SK-N-DZ (cell line): Measurements from ENCODE around the gene JAGN1.
"Not testable (repeated sequence)": the region's sequence is repeated elsewhere in the genome, so short reads cannot be mapped to it uniquely, and the experiment has no call there.

ENCODE experiments used
- DNase-seq: peaks from one replicate; pipeline ENCODE4 v3.0.0-alpha.2; 2015; ENCODE audit warnings: low spot score

The JAGN1 gene

DNA sequence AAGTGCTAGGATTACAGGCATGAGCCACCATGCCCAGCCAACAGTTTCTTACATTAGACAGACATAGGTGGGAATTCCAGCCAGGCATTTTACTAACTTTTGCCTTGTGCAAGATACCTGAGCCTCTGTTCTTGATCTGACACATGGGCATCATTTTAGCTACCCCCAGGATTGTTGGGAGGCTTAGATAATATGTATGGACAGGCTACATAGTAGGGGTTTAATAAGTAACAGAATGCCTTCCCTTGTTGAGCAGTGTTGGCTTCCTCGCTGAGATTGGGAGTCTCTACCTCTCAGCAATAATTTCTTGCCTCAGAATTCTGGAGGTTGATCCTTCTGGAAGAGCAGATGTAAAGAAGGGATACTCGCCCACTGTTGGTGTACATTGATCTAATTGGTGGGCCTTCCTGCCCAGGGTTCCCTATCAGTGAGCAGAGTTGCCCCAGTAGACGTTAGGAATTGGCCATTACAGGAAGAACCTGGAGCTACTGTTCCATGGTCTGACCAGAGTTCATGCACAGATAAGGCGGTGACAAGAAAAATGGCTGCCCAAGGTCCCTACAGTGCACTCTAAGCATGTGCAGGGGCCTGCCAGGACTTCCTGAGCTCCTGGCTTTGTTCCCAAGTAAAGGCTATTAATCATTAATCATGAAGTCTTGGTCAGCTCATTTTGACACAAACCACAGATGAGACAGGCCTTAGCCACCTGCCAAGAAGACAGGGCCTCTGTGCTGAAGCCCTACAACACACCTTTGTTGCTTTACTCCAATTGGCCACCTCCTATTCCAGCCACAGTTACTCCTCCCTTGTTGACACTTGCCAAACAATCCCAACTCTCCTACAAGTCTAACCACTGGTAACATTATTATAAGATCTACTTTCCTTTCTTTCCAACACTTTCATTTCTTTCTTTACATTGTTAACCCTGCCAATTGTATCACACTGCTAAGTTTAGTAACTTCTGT, 7.3 kb downstream of the JAGN1 start:
- DNase-seq, result no peak

DNA sequence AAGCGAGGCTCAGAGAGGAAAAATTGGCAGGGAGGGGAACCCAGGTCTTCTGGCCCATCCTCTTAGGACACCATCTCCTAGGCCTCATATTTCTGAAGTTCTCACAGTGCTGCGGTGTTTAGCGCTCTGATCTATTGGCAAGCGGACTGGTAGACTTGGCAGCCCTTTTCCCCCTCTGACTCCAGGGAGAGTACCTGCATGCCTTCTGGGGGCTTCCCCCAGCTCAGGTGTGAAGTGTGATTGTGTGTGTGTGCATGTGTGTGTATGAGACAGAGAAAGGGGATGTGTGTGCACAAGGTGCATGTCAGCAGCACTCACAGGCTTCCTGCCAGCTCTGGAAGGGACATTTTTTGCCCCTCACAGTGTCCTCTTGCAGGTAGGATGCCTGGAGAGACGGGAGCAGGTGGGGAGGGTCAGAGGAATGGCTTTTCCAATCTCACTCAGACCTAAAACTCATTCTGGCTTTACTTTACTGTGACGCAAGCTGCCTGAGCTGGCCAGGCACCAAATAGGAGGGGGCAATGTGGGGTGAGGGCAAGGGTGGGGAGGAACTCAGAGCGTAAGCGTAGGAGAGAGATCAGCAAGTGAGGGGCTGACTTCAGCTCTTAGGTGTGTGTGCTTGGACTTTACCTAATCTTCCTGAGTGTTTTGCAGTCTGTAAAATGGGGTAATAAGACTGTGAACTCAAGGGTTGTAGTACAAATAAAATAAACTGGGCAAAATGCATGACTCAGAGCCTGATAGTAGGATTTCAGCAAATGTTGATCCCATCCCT, 8.2 kb downstream of the JAGN1 start:
- DNase-seq, result no peak

DNA sequence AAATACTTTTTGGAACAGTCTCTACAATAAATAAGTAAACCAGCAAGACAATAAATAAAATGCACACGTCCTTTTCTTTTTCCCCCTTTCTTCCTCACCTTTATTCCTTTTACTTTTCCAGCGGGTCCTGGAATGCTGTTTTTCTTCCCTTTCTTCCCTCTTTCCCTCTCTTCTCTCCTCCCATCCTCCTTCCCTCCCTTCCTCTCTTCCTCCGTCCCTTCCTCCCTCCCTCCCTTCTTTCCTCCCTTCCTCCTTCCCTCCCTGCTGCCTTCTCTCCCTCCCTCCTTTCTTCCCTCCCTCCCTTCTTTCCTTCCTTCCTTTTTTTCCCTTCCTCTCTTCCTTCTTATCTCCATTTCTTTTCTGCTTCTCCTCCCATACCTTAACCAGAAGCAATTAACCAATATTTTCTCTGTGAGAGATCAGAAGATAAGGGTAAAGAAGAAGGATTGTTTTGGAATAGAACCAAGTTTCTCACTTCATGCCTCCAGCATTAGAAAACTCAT, 8.9 kb downstream of the JAGN1 start:
- DNase-seq, result no peak

DNA sequence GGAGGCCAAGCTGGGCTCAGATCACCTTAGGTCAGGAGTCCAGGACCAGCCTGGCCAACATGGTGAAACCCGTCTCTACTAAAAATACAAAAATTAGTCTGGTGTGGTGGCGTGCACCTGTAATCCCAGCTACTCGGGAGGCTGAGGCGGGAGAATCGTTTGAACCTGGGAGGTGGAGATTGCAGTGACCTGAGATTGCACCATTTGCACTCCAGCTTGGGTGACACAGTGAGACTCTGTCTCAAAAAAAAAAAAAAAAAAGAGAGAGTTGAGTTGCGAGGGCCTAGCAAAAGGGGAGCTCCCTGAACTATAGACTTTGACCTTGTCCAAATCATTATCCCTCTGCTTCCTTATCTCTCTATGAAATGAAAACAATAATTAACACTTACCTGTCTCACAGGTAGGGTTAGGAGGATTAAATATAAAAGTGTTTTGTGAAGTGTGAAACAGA, 10.6 kb downstream of the JAGN1 start:
- DNase-seq, result not testable (repeated sequence)

DNA sequence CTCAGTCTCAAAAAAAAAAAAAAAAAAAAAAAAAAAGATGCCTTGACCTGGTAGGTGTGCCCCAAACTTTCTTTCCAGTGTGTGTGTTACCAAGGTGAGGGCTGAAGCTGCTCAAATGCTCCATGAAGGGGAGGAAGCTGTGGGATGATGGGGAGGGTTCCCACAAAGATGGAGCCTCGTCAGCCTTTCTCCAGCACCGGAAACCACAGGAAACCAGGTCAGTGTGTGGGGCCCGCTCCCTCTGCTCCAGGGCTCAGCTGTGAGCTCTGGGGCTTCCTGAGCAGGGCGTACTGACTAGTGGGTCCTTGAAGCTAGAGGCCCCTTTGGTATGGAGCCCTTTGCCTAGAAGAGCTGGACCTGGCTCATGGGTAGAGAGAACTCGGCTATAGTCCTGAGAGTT, 11.6 kb downstream of the JAGN1 start:
- DNase-seq, result no peak

DNA sequence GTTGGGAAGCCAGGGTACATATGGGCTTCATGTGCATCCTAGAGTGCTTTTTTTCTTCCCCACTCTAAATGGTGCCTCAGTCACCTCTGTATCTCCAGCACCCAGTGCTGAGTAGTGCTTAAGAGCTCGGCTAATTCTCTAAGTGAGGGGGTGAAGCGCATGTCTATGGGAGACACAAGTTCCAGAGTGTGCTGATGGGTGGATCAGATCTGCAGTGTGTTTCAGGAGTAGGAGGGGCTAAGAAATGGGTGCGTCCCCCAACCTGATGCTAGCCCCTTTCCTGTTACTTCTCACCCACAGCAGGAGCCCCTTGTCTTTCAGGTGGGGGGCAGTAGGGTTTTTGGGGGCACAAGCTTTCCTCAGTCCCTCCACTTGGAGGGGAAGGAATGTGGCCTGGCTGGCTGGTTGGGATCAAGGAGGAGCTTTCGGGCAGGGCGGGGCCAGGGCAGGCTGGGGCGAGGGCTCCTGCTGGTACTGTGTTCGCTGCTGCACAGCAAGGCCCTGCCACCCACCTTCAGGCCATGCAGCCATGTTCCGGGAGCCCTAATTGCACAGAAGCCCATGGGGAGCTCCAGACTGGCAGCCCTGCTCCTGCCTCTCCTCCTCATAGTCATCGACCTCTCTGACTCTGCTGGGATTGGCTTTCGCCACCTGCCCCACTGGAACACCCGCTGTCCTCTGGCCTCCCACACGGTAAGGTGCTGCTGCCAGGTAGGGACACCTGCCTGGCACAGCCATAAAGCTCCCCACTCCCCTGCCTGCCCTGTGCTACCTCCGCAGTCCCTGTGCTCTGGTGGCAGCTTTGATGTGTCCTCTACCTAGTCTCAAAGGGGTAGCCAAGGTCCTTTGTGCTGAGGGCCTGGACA, 12.2 kb downstream of the JAGN1 start, which contains the start of gene IL17RE:
Gene IL17RE, plus strand, starts transcription at position 477 of the 866 bp plus-strand sequence. Its CDS starts 85 bp downstream, at position 562.
- no peak for DNase-seq

DNA sequence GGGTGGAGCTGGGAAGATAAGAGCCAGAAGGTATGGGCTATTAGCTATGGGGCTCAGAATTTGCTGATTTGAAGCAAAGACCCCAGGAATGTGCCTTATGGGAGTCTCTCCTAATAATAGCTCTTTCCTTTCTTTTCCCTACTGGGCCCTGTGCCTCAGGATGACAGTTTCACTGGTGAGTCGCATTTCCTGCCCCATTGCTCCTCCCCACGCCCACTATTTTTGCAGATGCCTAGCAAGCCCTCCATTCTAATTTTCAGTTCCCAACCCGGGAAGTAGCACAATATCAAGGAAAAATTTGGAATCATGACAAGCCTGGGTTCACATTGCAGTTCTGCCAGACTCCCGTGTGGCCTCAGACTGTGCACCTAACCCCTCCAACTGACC, 12.8 kb downstream of the JAGN1 start:
- DNase-seq, result no peak

DNA sequence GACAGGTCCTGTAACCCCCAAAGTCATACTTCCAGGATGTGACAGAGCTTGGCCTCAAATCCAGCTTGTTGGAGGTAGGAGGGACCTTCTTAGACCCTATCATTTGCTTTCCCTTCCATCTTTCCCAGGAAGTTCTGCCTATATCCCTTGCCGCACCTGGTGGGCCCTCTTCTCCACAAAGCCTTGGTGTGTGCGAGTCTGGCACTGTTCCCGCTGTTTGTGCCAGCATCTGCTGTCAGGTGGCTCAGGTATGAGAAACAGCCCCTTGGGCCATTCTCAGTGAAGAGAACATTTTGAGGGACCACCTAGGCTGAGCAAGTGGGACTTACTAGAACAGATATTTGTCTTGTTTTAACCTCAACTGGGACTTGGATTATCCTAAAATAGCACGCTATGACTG, 13.5 kb downstream of the JAGN1 start:
- no peak for DNase-seq

DNA sequence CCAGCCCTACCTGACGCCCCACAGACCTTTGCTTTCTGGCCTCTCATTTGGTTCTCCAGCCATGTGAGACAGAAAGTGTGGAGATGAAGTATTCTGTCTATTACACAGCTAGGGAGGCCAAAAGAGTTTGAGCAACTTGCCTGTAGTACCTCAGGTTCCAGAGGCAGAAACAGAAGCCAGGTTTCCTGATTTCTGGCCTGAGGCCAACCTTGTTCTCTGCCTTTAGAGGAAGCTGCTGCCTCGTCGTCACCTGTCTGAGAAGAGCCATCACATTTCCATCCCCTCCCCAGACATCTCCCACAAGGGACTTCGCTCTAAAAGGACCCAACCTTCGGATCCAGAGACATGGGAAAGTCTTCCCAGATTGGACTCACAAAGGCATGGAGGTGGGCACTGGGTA, 16.1 kb downstream of the JAGN1 start:
- no peak for DNase-seq

DNA sequence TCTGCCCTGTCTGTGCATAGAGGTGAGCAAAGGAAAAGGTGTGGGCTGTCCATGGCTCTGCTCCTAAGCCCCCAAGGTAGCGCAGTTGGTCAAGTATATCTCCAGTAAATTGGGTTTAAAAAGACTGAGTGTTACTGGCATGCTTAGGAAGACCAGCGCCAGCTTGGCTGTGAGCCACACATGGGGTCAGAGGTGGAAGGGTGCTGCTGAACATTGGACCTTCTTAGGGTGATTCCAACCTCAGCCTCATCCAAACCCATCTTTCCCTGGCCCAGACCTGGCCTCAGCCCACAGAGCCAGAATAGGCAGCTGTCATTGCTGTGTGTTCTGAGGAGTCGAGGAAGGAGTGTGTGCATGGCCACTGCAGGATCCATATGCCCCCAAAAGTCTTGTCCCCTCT, 17.9 kb downstream of the JAGN1 start:
- DNase-seq, result no peak

DNA sequence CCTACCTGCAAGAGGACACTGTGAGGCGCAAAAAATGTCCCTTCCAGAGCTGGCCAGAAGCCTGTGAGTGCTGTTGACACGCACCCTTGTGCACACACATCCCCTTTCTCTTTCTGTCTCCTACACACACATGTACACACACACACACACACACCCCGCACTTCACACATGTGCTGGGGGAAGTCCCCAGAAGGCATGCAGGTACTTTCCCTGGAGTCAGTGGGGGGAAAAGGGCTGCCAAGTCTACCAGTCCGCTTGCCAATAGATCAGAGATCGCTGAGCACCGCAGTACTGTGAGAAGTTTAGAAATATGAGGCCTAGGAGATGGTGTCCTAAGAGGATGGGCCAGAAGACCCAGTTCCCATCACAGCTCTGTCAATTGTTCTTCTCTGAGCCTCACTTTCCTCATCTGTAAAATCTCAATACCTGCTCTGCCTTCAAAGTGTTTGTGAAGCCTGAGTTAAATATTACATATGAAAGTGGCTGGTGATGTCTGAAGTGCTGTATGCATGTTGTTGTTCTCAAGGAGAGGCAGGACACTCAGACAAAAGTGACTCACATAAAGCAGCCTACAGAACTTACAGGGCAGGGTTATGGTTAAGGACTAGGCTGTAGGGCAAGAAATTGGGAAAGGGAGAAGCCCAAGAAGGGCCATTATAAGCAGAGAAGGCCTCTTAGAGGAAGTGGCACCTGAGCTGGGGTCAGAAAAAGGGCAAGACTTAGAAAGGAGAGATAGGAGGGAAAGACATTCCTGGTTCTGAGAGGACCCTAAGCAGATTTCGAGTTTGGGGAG, 19.0 kb downstream of the JAGN1 start:
- no peak for DNase-seq

DNA sequence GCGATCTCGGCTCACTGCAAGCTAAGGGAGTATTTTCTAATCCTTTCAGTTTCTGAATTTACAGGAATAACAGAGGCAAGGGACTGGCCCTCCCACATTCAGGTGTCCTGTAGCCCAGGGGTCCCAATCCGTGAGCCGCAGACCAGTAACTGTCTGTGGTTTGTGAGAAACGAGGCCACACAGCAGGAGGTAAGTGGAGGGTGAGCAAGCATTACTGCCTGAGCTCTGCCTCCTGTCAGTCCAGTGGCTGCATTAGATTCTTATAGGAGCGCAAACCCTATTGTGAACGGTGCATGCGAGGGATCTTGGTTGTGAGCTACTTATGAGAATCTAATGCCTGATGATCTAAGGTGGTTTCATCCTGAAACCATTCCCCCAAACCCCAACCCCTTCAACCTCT, 21.5 kb downstream of the JAGN1 start:
- no peak for DNase-seq

DNA sequence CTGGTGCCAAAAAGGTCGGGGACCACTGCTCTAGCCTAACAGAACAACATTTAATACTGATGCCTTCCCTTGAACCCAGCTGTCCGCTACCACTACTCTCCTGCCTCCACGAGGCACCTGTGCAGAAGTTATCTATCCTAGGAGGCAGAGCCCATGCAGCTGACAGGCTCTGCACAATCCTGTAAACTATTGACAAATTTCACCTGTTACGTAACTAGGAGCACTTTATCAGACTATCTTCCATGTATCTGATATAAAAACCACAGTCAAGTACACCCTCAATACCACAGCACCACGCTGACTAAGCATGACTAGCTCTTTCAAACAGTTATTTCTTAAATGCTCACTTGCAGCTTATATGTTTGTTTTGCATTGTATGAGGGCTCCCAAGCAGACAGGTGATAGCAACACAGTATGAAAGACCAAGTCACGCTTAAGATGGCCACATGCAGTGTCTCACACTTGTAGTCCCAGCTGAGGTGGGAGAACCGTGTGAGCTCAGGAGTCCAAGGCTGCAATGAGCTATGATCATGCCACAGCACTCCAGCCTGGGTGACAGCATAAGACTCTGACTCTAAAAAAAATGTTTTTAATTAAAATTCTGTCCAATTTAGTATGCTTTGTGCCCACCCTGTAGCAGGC, 22.0 kb downstream of the JAGN1 start:
- no peak for DNase-seq

DNA sequence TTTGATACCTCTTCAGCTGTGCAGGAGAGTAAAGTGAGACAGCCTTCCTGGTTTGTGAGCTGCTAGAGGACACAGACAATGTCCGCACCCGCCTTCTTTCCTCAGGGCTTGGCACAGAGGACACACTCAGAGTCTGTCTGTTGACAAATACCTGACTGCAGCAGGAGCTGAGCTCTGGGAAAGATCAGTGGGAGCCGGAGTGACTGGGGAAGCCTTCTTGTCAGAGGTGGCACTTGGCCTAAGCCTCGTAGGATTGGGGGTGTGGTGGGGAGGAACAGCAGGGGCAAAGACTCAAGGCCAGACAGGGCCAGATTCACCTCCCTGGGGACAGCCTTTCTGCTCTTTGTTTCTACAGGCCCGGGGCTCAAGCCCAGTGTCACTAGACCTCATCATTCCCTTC, 23.2 kb downstream of the JAGN1 start:
- DNase-seq, result no peak

DNA sequence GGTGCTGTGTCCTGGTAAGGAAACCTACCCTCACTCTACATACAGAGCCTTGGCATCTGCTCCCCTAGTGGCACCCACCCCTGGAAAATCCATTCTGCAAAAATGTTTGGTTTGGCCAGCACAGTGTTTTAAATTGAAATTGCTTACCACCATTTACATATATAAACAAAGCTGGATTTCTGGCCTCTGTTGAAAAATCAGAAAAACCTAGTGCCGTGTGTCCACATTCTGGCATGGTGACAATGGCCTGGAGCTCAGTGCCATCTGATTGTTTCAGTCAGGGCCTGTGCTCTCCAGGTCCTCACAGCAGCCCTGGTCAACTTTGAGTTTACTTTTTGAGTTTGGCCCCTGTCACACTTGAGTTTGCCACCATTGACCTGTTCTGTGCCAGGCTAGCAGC, 23.6 kb downstream of the JAGN1 start:
- DNase-seq, result no peak

DNA sequence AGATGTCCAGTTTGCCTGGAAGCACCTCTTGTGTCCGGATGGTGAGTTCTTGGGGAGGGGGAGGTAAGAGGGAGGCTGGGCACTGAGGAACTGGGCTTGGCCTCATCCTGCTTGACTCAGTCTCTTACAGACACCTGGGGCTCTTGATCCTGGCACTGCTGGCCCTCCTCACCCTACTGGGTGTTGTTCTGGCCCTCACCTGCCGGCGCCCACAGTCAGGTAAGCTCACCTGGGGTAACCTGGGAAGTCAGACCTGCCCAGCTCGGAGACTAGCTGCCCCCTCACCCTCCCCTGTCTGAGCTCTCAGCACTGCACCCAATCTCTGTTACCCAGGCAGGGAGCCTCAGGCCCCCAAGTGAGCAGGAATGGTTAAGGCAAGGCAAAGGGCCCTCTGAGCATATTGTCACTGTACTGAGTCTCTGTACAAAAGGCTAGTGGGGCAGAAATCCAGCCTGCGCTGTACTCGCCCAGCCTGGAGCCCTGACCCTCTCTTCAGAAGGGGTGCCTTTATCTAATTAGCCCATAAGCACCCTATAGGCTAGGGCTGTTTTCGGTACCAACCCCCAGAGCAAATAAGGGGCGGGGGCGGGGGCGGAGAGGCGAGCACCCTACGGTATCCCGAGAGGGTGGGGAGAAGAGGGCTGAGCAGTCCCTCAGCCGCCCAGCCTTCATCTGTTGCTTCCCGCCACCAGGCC, 24.3 kb downstream of the JAGN1 start:
- DNase-seq, result peak; percentile 77

DNA sequence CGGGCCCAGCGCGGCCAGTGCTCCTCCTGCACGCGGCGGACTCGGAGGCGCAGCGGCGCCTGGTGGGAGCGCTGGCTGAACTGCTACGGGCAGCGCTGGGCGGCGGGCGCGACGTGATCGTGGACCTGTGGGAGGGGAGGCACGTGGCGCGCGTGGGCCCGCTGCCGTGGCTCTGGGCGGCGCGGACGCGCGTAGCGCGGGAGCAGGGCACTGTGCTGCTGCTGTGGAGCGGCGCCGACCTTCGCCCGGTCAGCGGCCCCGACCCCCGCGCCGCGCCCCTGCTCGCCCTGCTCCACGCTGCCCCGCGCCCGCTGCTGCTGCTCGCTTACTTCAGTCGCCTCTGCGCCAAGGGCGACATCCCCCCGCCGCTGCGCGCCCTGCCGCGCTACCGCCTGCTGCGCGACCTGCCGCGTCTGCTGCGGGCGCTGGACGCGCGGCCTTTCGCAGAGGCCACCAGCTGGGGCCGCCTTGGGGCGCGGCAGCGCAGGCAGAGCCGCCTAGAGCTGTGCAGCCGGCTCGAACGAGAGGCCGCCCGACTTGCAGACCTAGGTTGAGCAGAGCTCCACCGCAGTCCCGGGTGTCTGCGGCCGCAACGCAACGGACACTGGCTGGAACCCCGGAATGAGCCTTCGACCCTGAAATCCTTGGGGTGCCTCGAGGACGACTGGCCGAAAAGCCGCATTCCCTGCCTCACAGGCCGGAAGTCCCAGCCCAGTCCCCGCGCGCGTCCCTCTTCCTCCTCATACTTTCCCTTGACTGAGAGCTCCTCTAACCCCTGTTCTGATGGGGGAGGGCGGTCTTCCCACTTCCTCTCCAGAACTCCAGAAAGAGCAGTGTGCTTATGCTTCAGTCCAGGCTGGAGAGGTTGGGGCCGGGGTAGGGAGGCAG, 25.1 kb downstream of the JAGN1 start:
- DNase-seq, result peak; percentile 75

DNA sequence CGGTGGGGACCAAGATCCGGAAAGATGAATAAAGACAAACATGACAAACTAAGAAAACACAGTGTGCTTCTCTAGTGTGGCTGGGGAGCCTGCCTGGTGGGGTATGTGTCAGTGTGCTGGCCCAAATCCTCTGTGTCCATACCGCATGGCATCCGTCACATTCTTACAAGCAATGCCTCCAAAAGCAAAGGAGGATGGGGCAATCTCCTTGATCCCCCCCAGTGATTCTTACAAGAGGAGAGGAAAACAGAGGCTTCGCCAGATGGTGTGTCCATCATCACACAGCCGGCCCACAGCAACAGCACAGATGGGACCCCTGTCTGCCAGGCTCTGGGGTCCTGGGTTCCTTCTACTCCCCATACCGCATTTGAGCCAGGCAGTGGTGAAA, 25.9 kb downstream of the JAGN1 start:
- DNase-seq, result no peak
